SIG-M5 (cell line): ENCODE results near the gene LRRC39.
"Not testable (repeated sequence)": the region's sequence is repeated elsewhere in the genome, so short reads cannot be mapped to it uniquely, and the experiment has no call there.

Source experiments
- DNase-seq: peaks from one replicate; lab custom pipeline; 2025; lab: John Stamatoyannopoulos, UW

LRRC39 gene

GRCh38 chr1:100178091-100178490 lies at the start of gene LRRC39:
LRRC39 (minus strand) TSS chr1:100178256; CDS start chr1:100168516, 9,740 bp downstream.
- DNase-seq = no peak

DNA sequence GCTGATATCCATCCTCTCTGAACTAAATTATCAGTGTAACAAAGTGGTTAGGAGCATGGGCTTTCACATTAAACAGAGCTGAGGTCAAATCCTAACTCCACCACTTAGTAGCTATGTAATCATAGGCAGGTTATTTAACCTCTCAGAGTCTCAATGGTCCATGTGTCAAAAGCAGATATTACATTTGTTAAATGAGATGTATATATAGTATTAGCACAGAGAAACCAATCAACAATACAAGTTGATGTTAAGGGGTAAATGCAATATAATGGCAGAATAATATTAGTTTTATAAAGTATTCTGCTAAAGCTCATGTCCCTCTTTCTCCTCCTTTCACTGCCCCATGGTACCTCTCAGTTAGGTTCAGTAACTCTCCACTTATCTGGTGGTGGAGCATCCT lies 44.4 kb upstream of the LRRC39 start:
- no peak for DNase-seq

DNA sequence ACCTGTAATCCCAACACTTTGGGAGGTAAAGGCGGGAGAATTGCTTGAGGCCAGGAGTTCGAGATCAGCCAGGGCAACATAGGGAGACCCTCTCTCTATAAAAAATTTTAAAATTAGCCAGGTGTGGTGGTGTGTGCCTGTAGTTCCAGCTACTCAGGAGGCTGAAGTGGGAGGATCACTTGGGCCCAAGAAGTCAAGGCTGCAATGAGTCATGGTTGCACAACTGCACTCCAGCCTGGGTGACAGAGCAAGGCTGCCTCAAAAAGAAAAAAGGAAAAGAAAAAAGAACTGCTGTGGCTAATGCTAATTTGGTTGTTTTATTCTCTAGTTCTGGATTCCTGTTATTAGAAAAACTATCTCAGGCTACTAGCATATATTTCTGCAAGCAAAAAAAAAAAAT lies 41.8 kb upstream of the LRRC39 start:
- no peak for DNase-seq

- no peak for DNase-seq
These were observed 41.4 kb upstream of the LRRC39 start for GRCh38 chr1:100219457-100219856.

DNA sequence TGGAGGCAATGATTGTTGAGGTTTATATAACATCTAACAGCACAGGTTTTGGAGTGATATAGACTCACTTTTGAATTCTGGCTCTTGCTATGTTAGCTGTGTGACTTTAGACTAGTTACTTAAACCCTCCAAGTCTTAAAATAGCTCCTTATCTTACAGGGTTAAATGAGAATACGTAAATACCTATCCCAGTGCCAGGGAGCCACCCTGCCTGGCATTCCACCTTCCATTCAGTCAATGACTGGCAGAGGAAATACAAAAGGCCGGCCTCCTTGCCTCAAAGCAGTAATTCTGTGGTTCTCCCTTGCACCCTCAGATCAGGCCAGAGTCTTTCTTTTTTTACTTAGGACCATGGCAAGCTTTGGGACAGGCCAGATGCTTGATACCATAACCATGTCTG lies 39.8 kb upstream of the LRRC39 start:
- DNase-seq = no peak

DNA sequence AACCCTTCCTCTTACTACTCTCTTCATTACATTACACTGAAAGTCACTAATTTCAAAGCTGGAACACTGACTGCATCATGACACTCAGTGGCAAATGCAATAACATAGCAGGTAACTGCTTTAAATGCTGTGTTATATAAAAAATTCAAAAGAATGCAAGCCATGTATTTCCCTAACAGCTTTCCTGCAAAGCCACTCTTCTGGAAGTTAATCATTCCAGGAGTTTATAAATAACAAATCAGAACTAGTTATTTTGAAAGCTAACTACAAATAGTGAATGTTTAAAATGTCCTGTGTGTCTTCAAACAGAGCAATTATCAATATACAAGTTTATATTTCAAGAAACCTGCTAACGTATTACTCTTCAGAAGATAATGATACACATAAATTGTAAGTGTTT lies 37.0 kb upstream of the LRRC39 start:
- DNase-seq = no peak

DNA sequence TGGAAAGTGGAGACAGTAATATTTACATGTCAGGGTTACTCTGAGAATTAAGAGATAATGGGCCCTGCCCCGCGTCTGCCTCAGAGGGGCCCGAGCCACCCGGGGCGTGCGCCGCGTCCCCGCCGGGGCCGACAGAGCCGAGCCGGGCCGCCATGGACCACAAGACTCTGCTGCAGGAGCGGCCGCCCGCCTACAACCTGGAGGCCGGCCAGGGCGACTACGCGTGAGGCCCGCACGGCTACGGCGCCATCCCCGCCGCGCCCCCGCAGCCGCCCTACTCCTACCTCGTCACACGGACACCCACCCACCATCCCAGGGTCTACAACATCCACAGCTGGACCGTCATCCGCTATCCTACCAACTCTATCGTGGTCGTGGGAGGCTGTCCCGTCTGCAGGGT lies 35.1 kb upstream of the LRRC39 start:
- no peak for DNase-seq

- no peak for DNase-seq
These were observed 28.2 kb upstream of the LRRC39 start for GRCh38 chr1:100206301-100206700.

GRCh38 chr1:100205593-100205992 lies 27.5 kb upstream of the LRRC39 start:
- DNase-seq = not testable (repeated sequence)

DNA sequence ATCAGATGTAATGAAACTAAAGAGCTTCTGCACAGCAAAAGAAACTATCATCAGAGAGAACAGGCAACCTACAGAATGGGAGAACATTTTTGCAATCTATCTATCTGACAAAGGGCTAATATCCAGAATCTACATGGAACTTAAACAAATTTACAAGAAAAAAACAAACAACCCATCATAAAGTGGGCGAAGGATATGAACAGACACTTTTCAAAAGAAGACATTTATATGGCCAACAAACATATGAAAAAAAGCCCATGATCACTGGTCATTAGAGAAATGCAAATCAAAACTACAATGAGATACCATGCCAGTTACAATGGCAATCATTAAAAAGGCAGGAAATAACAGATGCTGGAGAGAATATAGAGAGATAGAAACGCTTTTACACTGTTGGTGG lies 27.0 kb upstream of the LRRC39 start:
- DNase-seq = not testable (repeated sequence)

GRCh38 chr1:100202703-100203102 lies 24.6 kb upstream of the LRRC39 start:
- DNase-seq = not testable (repeated sequence)

GRCh38 chr1:100200060-100200459 lies 22.0 kb upstream of the LRRC39 start:
- DNase-seq = not testable (repeated sequence)

DNA sequence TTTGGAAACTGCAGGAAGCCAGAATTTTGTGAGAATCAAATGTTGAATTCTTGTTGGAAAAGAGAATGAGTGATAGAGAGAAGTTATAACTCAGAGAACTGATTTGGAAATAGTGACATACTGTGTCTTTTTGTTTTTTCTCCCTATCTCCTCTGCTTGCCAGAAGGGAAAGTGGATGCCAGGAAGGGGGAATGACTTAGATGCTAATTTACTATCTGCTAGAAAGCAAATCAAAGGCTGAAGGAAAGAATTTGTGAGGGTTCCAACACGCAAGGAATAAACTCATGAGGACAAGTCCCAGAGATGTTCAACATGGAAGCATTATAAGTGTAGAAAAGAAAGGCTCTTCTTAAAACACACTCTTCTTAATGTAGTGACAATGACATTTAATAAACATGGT lies 20.5 kb upstream of the LRRC39 start:
- no peak for DNase-seq

- no peak for DNase-seq
These were observed 10.6 kb upstream of the LRRC39 start for GRCh38 chr1:100188617-100189016.

- no peak for DNase-seq
These were observed 9.9 kb upstream of the LRRC39 start for GRCh38 chr1:100187912-100188311.

DNA sequence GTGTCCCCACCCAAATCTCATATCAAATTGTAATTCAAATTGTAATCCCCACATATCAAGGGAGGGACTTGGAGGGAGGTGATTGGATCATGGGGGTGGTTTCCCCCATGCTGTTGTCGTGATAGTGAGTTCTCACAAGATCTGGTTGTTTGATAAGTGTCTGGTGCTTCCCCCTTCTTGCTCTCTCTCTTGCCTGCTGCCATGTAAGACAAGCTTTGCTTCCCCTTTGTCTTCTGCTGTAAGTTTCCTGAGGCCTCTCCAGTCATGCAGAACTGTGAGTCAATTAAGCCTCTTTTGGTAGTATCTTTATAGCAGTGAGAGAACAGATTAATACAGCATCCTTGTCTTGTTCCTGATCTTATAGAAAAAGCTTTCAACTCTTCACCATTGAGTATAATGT lies 6.5 kb upstream of the LRRC39 start:
- no peak for DNase-seq

DNA sequence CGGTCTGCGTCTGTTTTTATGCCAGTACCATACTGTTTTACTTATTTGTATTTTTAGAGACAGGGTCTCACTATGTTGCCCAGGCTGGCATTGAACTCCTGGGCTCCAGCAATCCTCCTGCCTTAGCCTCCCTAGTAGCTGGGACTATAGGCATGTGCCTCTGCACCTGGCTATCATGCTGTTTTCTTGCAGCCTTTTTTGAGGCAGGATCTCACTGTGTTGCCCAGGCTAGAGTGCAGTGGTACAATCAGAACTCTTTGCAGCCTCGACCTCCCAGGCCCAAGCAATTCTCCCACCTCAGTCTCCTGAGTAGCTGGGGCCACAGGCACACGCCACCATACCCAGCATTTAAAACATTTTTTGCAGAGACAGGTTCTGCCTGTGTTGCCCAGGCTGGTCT lies 5.3 kb upstream of the LRRC39 start:
- DNase-seq = no peak

GRCh38 chr1:100177295-100178041 lies 588 bp downstream of the LRRC39 start:
- DNase-seq = no peak

- no peak for DNase-seq
These were observed 10.0 kb downstream of the LRRC39 start for GRCh38 chr1:100168051-100168450.

- DNase-seq = no peak
These were observed 13.4 kb downstream of the LRRC39 start for GRCh38 chr1:100164702-100165101.

DNA sequence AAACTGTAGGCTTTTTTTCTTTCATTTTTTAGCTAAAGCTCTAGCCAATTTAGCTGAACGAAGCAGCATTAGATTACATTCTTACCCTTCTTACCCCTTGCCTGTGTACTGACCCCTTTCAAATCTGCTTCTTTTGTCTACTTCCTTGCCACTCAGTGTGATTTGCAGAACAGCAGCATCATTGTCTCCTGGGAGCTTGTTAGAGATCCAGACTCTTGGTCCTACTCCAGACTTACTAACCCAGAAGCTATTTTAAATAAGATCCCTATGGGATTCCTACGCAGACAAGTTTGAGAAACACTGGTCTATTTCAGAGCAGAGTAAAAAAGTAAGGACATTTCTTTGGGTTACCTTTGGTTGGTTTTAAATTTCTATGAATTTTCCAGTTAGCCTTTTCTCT lies 13.8 kb downstream of the LRRC39 start:
- no peak for DNase-seq

- DNase-seq = no peak
These were observed 15.2 kb downstream of the LRRC39 start for GRCh38 chr1:100162881-100163280.

DNA sequence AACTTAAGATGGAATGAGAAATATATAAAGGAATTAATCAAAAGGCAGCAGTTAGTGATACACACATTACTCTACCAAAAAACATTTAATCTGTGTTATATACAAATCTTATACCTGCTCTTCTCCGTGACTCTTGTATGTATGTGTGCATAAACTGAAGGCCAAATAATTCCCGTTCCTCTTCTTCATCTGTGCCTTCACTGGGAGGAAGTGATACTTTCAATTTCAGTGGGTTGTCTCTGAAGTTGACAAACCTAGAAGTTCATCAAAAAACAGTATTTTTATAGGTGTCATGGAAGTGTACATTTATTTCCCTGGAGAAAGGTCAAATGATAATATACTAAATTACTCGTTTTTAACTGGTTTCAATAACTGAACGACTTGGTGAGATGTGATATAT lies 25.8 kb downstream of the LRRC39 start:
- no peak for DNase-seq

DNA sequence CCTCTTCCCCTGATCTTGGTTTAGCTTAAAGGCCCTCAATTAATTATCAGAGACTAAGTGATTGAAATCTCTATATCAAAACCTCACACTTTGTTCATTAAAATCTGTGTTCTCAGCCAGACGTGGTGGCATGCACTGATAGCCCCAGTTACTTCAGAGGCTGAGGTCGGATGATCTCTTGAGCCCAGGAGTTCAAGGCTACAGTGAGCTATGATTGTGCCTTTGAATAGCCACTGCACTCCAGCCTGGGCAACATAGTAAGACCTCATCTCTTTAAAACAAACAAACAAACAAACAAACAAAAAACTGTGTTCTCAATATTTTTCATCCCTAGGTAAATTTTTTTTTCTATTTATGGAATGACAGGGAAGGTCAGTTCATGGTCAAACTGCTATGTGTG lies 26.4 kb downstream of the LRRC39 start:
- no peak for DNase-seq
